SK-N-SH treated with all-trans-retinoic acid at 6 μM for 48 hours (cell line): ENCODE data around the gene B3GALNT2.
"Not testable (repeated sequence)": the region's sequence is repeated elsewhere in the genome, so short reads cannot be mapped to it uniquely, and the experiment has no call there.

Source experiments
- ATAC-seq: fragments of 200-7000 bp; cut with Tn5 transposase; 3 replicates; pipeline ENCODE4 v1.9.1; 2020; ENCODE audit warnings: mild to moderate bottlenecking, moderate library complexity
- ARNTL ChIP-seq: fragments of 450-650 bp; formaldehyde crosslinking; IDR thresholded peaks from 2 replicates; pipeline ENCODE4 v1.5.0; 2020; ENCODE audit warnings: low read depth, mild to moderate bottlenecking, moderate library complexity, borderline replicate concordance
- BACH2 ChIP-seq: fragments of 250-450 bp; sonication (Bioruptor Pico); IDR thresholded peaks from 2 replicates; pipeline ENCODE4 v1.9.0; 2021; ENCODE audit warnings: mild to moderate bottlenecking, borderline replicate concordance
- CSDC2 ChIP-seq: fragments of 250-450 bp; sonication (Bioruptor Pico); IDR thresholded peaks from 2 replicates; pipeline ENCODE4 v1.5.0; 2020; ENCODE audit warnings: mild to moderate bottlenecking, moderate library complexity
- ESRRG ChIP-seq: fragments of 250-450 bp; sonication (Bioruptor Pico); IDR thresholded peaks from 2 replicates; pipeline ENCODE4 v1.6.1; 2021; ENCODE audit warnings: mild to moderate bottlenecking
- GLIS3 ChIP-seq: fragments of 250-450 bp; sonication (Bioruptor Pico); IDR thresholded peaks from 2 replicates; pipeline ENCODE4 v1.5.0; 2020; ENCODE audit warnings: mild to moderate bottlenecking, moderate library complexity
- ISL1 ChIP-seq: fragments of 250-450 bp; sonication (Bioruptor Pico); IDR thresholded peaks from 2 replicates; pipeline ENCODE4 v2.1.2; 2022; ENCODE audit warnings: mild to moderate bottlenecking, moderate library complexity
- OSR1 ChIP-seq: fragments of 250-450 bp; sonication (Bioruptor Pico); IDR thresholded peaks from 2 replicates; pipeline ENCODE4 v1.8.0; 2022; ENCODE audit warnings: moderate library complexity, mild to moderate bottlenecking, inconsistent platforms
- PPARA ChIP-seq: fragments of 250-450 bp; sonication (Bioruptor Pico); IDR thresholded peaks from 2 replicates; pipeline ENCODE4 v1.5.0; 2020; ENCODE audit warnings: mild to moderate bottlenecking, borderline replicate concordance
- RARB ChIP-seq: fragments of 250-450 bp; sonication (Bioruptor Pico); IDR thresholded peaks from 2 replicates; pipeline ENCODE4 v1.8.0; 2021; ENCODE audit warnings: mild to moderate bottlenecking, moderate library complexity
- SNAI2 ChIP-seq: fragments of 250-450 bp; sonication (Bioruptor Pico); IDR thresholded peaks from 2 replicates; pipeline ENCODE4 v1.5.0; 2020; ENCODE audit warnings: mild to moderate bottlenecking, moderate library complexity
- TCF4 ChIP-seq: fragments of 250-450 bp; sonication (Bioruptor Pico); IDR thresholded peaks from 2 replicates; pipeline ENCODE4 v1.8.0; 2021; ENCODE audit warnings: mild to moderate bottlenecking, moderate library complexity, borderline replicate concordance
- TOX ChIP-seq: fragments of 250-450 bp; sonication (Bioruptor Pico); IDR thresholded peaks from 2 replicates; pipeline ENCODE4 v1.8.0; 2021; ENCODE audit warnings: mild to moderate bottlenecking, moderate library complexity, borderline replicate concordance
- ZC3H10 ChIP-seq: fragments of 250-450 bp; sonication (Bioruptor Pico); IDR thresholded peaks from 2 replicates; pipeline ENCODE4 v1.5.1; 2021; ENCODE audit warnings: mild to moderate bottlenecking, moderate library complexity
- ZFP30 ChIP-seq: fragments of 450-650 bp; formaldehyde crosslinking; IDR thresholded peaks from 2 replicates; pipeline ENCODE4 v1.5.0; 2022; ENCODE audit warnings: mild to moderate bottlenecking, moderate library complexity
- ZNF565 ChIP-seq: fragments of 450-650 bp; formaldehyde crosslinking; conservative IDR thresholded peaks from 2 replicates; pipeline ENCODE4 v1.5.0; 2020; ENCODE audit warnings: low read depth, mild to moderate bottlenecking, moderate library complexity
- ZNF70 ChIP-seq: fragments of 450-650 bp; formaldehyde crosslinking; IDR thresholded peaks from 2 replicates; pipeline ENCODE4 v1.5.0; 2020; ENCODE audit warnings: mild to moderate bottlenecking, moderate library complexity
- ZNF8 ChIP-seq: fragments of 450-650 bp; formaldehyde crosslinking; IDR thresholded peaks from 2 replicates; pipeline ENCODE4 v1.5.0; 2020; ENCODE audit warnings: mild to moderate bottlenecking, moderate library complexity
- TF ChIP-seq, protein P1 (sequence below): fragments of 250-450 bp; sonication (Bioruptor Pico); IDR thresholded peaks from 2 replicates; pipeline ENCODE4 v1.5.1; 2020; ENCODE audit warnings: low read depth, mild to moderate bottlenecking, moderate library complexity
- TF ChIP-seq, protein P2 (sequence below): fragments of 250-450 bp; sonication (Bioruptor Pico); IDR thresholded peaks from 2 replicates; pipeline ENCODE4 v1.5.0; 2020; ENCODE audit warnings: mild to moderate bottlenecking, moderate library complexity
- TF ChIP-seq, protein P3 (sequence below): fragments of 250-450 bp; sonication (Bioruptor Pico); IDR thresholded peaks from 2 replicates; pipeline ENCODE4 v1.8.0; 2020; ENCODE audit warnings: mild to moderate bottlenecking, moderate library complexity, borderline replicate concordance
- TF ChIP-seq, protein P4 (sequence below): fragments of 250-450 bp; sonication (Bioruptor Pico); IDR thresholded peaks from 2 replicates; pipeline ENCODE4 v1.8.0; 2021; ENCODE audit warnings: low read depth, mild to moderate bottlenecking, moderate library complexity, borderline replicate concordance
- TF ChIP-seq, protein P5 (sequence below): fragments of 250-450 bp; sonication (Bioruptor Pico); IDR thresholded peaks from 2 replicates; pipeline ENCODE4 v1.5.1; 2021; ENCODE audit warnings: mild to moderate bottlenecking, moderate library complexity

The B3GALNT2 gene

DNA sequence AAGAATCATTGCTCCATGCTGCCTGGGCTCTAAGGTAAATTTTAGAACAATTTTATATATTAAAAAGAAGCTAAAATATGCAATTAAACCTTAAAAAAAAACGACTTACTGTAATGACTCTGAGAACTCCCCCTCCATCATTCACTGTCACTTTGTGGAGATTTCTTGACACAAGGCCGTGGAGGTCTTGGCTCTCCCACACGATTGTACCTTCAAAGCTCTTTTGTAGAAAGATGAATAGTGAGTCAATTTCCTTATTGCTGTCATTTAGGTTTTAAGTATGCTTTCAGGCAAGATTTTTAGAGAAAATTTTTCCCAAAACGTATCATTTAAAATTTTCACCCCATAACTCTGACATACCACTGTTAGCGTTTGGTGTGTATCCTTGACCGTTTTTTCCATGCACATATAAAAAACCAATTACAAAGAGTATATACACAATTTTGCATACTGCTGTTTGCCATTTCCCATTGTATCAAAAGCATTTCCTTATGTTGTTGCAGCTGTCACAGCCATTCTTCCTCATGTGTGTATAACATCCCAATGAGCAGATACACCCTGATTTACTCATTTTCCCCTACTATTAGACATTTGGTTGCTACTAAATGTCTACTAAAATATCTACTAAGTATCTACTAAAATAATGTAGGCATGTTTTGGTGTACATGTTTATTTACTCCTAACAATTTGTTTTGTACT is 33.4 kb downstream of the B3GALNT2 start:
- ATAC-seq = no peak
- TF ChIP-seq SNAI2 (CRISPR knock-in tag) = no peak
- no peak for TF ChIP-seq TCF4 (CRISPR knock-in tag)
- no peak for TF ChIP-seq TOX (CRISPR knock-in tag)
- no peak for TF ChIP-seq PPARA (CRISPR knock-in tag)
- TF ChIP-seq RARB = no peak
- TF ChIP-seq, protein P1, sequence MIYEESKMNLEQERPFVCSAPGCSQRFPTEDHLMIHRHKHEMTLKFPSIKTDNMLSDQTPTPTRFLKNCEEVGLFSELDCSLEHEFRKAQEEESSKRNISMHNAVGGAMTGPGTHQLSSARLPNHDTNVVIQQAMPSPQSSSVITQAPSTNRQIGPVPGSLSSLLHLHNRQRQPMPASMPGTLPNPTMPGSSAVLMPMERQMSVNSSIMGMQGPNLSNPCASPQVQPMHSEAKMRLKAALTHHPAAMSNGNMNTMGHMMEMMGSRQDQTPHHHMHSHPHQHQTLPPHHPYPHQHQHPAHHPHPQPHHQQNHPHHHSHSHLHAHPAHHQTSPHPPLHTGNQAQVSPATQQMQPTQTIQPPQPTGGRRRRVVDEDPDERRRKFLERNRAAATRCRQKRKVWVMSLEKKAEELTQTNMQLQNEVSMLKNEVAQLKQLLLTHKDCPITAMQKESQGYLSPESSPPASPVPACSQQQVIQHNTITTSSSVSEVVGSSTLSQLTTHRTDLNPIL (CRISPR knock-in tag) = no peak
- TF ChIP-seq, protein P2, sequence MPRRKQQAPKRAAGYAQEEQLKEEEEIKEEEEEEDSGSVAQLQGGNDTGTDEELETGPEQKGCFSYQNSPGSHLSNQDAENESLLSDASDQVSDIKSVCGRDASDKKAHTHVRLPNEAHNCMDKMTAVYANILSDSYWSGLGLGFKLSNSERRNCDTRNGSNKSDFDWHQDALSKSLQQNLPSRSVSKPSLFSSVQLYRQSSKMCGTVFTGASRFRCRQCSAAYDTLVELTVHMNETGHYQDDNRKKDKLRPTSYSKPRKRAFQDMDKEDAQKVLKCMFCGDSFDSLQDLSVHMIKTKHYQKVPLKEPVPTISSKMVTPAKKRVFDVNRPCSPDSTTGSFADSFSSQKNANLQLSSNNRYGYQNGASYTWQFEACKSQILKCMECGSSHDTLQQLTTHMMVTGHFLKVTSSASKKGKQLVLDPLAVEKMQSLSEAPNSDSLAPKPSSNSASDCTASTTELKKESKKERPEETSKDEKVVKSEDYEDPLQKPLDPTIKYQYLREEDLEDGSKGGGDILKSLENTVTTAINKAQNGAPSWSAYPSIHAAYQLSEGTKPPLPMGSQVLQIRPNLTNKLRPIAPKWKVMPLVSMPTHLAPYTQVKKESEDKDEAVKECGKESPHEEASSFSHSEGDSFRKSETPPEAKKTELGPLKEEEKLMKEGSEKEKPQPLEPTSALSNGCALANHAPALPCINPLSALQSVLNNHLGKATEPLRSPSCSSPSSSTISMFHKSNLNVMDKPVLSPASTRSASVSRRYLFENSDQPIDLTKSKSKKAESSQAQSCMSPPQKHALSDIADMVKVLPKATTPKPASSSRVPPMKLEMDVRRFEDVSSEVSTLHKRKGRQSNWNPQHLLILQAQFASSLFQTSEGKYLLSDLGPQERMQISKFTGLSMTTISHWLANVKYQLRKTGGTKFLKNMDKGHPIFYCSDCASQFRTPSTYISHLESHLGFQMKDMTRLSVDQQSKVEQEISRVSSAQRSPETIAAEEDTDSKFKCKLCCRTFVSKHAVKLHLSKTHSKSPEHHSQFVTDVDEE (CRISPR knock-in tag) = no peak
- TF ChIP-seq ZFP30 (CRISPR knock-in tag) = no peak
- TF ChIP-seq ESRRG = no peak
- no peak for TF ChIP-seq ISL1 (CRISPR knock-in tag)
- no peak for TF ChIP-seq ZNF565 (CRISPR knock-in tag)
- no peak for TF ChIP-seq ZC3H10 (CRISPR knock-in tag)
- TF ChIP-seq, protein P3, sequence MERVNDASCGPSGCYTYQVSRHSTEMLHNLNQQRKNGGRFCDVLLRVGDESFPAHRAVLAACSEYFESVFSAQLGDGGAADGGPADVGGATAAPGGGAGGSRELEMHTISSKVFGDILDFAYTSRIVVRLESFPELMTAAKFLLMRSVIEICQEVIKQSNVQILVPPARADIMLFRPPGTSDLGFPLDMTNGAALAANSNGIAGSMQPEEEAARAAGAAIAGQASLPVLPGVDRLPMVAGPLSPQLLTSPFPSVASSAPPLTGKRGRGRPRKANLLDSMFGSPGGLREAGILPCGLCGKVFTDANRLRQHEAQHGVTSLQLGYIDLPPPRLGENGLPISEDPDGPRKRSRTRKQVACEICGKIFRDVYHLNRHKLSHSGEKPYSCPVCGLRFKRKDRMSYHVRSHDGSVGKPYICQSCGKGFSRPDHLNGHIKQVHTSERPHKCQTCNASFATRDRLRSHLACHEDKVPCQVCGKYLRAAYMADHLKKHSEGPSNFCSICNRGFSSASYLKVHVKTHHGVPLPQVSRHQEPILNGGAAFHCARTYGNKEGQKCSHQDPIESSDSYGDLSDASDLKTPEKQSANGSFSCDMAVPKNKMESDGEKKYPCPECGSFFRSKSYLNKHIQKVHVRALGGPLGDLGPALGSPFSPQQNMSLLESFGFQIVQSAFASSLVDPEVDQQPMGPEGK (CRISPR knock-in tag) = no peak
- TF ChIP-seq, protein P4, sequence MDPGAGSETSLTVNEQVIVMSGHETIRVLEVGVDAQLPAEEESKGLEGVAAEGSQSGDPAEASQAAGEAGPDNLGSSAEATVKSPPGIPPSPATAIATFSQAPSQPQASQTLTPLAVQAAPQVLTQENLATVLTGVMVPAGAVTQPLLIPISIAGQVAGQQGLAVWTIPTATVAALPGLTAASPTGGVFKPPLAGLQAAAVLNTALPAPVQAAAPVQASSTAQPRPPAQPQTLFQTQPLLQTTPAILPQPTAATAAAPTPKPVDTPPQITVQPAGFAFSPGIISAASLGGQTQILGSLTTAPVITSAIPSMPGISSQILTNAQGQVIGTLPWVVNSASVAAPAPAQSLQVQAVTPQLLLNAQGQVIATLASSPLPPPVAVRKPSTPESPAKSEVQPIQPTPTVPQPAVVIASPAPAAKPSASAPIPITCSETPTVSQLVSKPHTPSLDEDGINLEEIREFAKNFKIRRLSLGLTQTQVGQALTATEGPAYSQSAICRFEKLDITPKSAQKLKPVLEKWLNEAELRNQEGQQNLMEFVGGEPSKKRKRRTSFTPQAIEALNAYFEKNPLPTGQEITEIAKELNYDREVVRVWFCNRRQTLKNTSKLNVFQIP (CRISPR knock-in tag) = no peak
- TF ChIP-seq BACH2 (CRISPR knock-in tag) = no peak
- no peak for TF ChIP-seq OSR1 (CRISPR knock-in tag)
- no peak for TF ChIP-seq ZNF8 (CRISPR knock-in tag)
- TF ChIP-seq ZNF70 (CRISPR knock-in tag) = no peak
- no peak for TF ChIP-seq ARNTL (CRISPR knock-in tag)
- no peak for TF ChIP-seq CSDC2

DNA sequence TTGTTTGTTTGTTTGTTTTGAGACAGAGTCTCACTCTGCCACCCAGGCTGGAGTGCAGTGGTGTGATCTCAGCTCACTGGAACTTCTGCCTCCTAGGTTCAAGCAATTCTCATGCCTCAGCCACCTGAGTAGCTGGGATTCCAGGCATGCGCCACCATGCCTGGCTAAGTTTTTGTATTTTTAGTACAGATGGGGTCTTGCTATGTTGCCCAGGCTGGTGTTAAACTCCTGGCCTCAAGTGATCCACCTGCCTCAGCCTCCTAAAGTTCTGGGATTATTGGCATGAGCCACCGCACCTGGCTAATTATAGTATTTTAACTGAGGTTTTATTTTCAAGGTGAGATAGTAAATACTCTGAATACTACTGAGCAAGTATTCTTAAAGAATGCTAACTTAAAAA is 34.4 kb downstream of the B3GALNT2 start:
- not testable (repeated sequence) for ATAC-seq

DNA sequence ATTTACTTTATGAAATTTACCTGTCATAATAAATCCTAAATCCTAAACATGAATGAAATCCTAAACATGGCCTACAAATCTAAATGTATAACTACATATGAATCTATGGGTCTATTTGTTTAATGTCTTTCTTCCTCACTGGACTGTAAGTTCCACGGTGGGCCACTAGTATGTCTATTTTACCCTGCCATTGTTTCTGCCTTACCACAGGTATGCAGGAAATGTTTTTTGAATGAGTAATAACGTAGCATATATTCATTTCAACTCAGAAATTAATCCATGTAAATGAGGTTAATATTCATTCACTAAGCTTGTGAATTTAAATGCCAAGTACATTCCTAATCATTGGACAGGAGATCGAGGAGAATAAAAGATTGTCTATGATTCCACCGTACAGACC is 35.3 kb downstream of the B3GALNT2 start:
- ATAC-seq = peak; percentile 95
- TF ChIP-seq TOX (CRISPR knock-in tag) = no peak
- no peak for TF ChIP-seq CSDC2

DNA sequence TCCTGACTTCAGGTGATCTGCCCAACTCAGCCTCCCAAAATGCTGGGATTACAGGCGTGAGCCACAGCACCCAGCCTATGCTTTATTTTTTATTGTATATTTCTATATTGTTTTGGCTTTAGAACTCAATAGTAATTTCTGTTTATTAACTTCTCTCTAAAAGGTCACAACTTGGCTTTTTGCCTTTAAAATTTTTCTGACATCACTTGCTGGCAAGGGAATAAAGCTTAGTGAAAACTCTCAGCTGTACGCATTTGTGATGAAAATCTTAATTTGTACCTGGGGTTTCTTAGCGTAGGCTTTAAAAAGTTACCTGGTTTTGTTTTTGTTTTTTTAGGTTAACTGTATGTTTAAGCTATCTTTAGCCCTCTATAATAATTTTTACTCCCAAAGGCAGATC is 36.2 kb downstream of the B3GALNT2 start:
- ATAC-seq = no peak
- TF ChIP-seq ZNF565 (CRISPR knock-in tag) = no peak
- no peak for TF ChIP-seq OSR1 (CRISPR knock-in tag)
- TF ChIP-seq, protein P5, sequence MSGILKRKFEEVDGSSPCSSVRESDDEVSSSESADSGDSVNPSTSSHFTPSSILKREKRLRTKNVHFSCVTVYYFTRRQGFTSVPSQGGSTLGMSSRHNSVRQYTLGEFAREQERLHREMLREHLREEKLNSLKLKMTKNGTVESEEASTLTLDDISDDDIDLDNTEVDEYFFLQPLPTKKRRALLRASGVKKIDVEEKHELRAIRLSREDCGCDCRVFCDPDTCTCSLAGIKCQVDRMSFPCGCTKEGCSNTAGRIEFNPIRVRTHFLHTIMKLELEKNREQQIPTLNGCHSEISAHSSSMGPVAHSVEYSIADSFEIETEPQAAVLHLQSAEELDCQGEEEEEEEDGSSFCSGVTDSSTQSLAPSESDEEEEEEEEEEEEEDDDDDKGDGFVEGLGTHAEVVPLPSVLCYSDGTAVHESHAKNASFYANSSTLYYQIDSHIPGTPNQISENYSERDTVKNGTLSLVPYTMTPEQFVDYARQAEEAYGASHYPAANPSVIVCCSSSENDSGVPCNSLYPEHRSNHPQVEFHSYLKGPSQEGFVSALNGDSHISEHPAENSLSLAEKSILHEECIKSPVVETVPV (CRISPR knock-in tag) = no peak
- no peak for TF ChIP-seq RARB
- TF ChIP-seq GLIS3 (CRISPR knock-in tag) = no peak
- no peak for TF ChIP-seq ZC3H10 (CRISPR knock-in tag)
- TF ChIP-seq PPARA (CRISPR knock-in tag) = no peak
- TF ChIP-seq BACH2 (CRISPR knock-in tag) = no peak
- no peak for TF ChIP-seq CSDC2
- TF ChIP-seq, protein P2 (CRISPR knock-in tag) = no peak
- TF ChIP-seq, protein P3 (CRISPR knock-in tag) = no peak
